22Rv1 (cell line): ENCODE results near the gene RBCK1.

ENCODE experiments used
- ZFX ChIP-seq: fragments of 450-650 bp; IDR thresholded peaks from 2 replicates; pipeline ENCODE4 v1.6.1; 2017; ENCODE audit warnings: antibody characterized with exemption, borderline replicate concordance
- TF ChIP-seq, protein P1 (sequence below): fragments of 450-650 bp; IDR thresholded peaks from 2 replicates; pipeline ENCODE4 v1.5.1; 2017; ENCODE audit warnings: mild to moderate bottlenecking

- TF ChIP-seq, protein P1, sequence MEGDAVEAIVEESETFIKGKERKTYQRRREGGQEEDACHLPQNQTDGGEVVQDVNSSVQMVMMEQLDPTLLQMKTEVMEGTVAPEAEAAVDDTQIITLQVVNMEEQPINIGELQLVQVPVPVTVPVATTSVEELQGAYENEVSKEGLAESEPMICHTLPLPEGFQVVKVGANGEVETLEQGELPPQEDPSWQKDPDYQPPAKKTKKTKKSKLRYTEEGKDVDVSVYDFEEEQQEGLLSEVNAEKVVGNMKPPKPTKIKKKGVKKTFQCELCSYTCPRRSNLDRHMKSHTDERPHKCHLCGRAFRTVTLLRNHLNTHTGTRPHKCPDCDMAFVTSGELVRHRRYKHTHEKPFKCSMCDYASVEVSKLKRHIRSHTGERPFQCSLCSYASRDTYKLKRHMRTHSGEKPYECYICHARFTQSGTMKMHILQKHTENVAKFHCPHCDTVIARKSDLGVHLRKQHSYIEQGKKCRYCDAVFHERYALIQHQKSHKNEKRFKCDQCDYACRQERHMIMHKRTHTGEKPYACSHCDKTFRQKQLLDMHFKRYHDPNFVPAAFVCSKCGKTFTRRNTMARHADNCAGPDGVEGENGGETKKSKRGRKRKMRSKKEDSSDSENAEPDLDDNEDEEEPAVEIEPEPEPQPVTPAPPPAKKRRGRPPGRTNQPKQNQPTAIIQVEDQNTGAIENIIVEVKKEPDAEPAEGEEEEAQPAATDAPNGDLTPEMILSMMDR = no peak
- no peak for TF ChIP-seq ZFX
Observed at GRCh38 chr20:472889-473292, 64.8 kb downstream of the RBCK1 start.
